ENCODE data around the gene SYCP2.

DNA sequence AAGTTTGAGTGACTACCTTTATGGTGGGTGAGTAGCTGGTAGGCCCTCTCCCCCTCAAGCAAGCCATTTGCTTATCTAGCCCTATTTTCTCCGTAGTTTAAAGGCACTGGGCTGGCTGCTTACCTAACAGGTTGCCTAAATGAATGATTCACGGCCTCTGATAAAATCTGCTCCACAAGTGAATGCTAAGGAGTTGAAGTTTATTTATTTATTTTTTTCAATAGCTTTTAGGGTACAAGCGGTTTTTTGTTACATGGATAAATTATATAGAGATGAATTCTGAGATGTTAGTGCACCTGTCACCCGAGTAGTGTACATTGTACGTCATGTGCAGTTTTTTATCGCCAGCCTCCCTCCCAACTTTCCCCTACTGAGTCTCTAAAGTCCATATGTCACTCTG, 16.5 kb upstream of the SYCP2 start:
- TF ChIP-seq SIN3A (IDR thresholded peaks at IDR 0.05; ENCODE audit: borderline replicate concordance, low read depth, low read length) = no peak
- TF ChIP-seq, protein P1, sequence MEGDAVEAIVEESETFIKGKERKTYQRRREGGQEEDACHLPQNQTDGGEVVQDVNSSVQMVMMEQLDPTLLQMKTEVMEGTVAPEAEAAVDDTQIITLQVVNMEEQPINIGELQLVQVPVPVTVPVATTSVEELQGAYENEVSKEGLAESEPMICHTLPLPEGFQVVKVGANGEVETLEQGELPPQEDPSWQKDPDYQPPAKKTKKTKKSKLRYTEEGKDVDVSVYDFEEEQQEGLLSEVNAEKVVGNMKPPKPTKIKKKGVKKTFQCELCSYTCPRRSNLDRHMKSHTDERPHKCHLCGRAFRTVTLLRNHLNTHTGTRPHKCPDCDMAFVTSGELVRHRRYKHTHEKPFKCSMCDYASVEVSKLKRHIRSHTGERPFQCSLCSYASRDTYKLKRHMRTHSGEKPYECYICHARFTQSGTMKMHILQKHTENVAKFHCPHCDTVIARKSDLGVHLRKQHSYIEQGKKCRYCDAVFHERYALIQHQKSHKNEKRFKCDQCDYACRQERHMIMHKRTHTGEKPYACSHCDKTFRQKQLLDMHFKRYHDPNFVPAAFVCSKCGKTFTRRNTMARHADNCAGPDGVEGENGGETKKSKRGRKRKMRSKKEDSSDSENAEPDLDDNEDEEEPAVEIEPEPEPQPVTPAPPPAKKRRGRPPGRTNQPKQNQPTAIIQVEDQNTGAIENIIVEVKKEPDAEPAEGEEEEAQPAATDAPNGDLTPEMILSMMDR (IDR thresholded peaks at IDR 0.05) = no peak
